Glutamatergic neuron (in vitro differentiated cells): ENCODE measurements around the gene ABLIM1. TPM values are rescaled to one million over a fixed set of nuclear protein-coding genes. Genes with fewer than 3 reads are reported as not detected.

Experiments used
- DNase-seq: peaks from one replicate; pipeline ENCODE4 v3.0.0; 2022
- H3K27ac Mint-ChIP-seq: one replicate; pipeline ENCODE4 v1.8.0; 2020; ENCODE audit warnings: mild to moderate bottlenecking, mixed read lengths, inconsistent platforms; ENCODE audit not compliant: unreplicated experiment
- H3K27me3 Mint-ChIP-seq: one replicate; pipeline ENCODE4 v1.8.0; 2020; ENCODE audit warnings: mild to moderate bottlenecking, moderate library complexity, mixed read lengths, inconsistent platforms; ENCODE audit not compliant: unreplicated experiment
- H3K36me3 Mint-ChIP-seq: one replicate; pipeline ENCODE4 v1.8.0; 2020; ENCODE audit warnings: mild to moderate bottlenecking, mixed read lengths, inconsistent platforms; ENCODE audit not compliant: unreplicated experiment
- H3K4me1 Mint-ChIP-seq: one replicate; pipeline ENCODE4 v1.8.0; 2020; ENCODE audit warnings: mild to moderate bottlenecking, low read depth, mixed read lengths, inconsistent platforms; ENCODE audit not compliant: unreplicated experiment
- H3K4me3 Mint-ChIP-seq: one replicate; pipeline ENCODE4 v1.8.0; 2020; ENCODE audit warnings: mild to moderate bottlenecking, mixed read lengths, inconsistent platforms; ENCODE audit not compliant: unreplicated experiment
- H3K9me3 Mint-ChIP-seq: one replicate; pipeline ENCODE4 v1.8.0; 2020; ENCODE audit warnings: mild to moderate bottlenecking, moderate library complexity, mixed read lengths, inconsistent platforms; ENCODE audit not compliant: unreplicated experiment
- total RNA-seq: library from RNA; stranded (reverse); fragmentation: NEBNext Ultra II Directional; extraction: Animal tissue kit (Norgen Biotek cat#: 25700); gene quantifications from one replicate; pipeline ENCODE4 v1.2.1, GENCODE V29; 2021; ENCODE audit not compliant: unreplicated experiment
- TF ChIP-seq, protein P1 (sequence below): fragments of 200-600 bp; sonication (generic); IDR thresholded peaks from one replicate; pipeline ENCODE4 v1.5.0; 2021; ENCODE audit not compliant: partially characterized antibody, unreplicated experiment

Gene ABLIM1
- total RNA-seq, 1 donor from 2014 or later, result 25.7 TPM

DNA sequence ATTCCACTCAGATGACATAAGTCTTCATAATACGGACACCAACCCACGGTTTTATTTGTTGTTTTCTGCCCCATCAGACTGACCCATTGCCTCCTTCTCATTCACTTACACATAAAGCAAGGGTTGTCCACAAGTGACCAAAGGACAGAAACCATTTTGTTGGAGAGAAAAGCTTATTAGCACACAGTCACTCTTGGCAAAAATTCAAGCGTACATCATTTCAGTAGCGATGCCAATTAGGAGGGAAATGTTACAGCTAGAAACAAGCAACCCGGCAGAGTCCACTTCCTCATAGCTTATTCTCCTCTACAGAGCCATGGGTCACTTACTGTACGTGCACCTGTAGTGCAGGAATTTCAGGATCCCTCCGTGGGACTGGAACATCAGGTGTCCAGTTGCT lies 23.0 kb downstream of the ABLIM1 start:
- DNase-seq, result no peak
- TF ChIP-seq, protein P1, sequence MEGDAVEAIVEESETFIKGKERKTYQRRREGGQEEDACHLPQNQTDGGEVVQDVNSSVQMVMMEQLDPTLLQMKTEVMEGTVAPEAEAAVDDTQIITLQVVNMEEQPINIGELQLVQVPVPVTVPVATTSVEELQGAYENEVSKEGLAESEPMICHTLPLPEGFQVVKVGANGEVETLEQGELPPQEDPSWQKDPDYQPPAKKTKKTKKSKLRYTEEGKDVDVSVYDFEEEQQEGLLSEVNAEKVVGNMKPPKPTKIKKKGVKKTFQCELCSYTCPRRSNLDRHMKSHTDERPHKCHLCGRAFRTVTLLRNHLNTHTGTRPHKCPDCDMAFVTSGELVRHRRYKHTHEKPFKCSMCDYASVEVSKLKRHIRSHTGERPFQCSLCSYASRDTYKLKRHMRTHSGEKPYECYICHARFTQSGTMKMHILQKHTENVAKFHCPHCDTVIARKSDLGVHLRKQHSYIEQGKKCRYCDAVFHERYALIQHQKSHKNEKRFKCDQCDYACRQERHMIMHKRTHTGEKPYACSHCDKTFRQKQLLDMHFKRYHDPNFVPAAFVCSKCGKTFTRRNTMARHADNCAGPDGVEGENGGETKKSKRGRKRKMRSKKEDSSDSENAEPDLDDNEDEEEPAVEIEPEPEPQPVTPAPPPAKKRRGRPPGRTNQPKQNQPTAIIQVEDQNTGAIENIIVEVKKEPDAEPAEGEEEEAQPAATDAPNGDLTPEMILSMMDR, result no peak
- H3K27me3 Mint-ChIP-seq, result peaks cover 2% of the 10 kb centered on the region
- H3K27ac Mint-ChIP-seq, result no peak overlapping the region
- peaks cover 23% of the 10 kb centered on the region for H3K4me1 Mint-ChIP-seq
- no peak overlapping the region for H3K4me3 Mint-ChIP-seq
- no peaks in the 10 kb centered on the region for H3K9me3 Mint-ChIP-seq
- H3K36me3 Mint-ChIP-seq, result no peaks in the 10 kb centered on the region

DNA sequence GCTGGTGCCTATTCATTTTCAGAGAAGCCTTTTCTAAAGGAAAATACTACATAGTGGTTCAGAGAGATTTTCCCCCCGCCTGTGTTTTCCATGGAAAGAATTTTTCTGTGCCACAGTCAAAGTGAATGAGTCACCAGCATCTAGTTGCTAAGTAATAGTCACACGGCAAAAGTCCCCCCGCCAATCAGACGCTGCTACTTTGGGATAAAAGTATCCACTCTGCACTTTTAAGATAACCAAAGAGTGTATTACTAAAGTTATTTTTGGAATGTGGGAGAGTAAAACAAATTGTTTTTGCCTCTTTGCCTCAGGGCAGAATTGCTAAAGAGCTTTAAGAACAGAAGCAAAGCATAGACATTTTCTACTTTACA lies 23.5 kb downstream of the ABLIM1 start:
- Mint-ChIP-seq H3K36me3 (no peaks in the 10 kb centered on the region), H3K4me1 (peaks cover 25% of the 10 kb centered on the region), H3K4me3 (no peak overlapping the region), H3K9me3 (no peaks in the 10 kb centered on the region), H3K27me3 (peaks cover 2% of the 10 kb centered on the region), H3K27ac (no peak overlapping the region)
- TF ChIP-seq, protein P1, result no peak
- DNase-seq, result no peak

DNA sequence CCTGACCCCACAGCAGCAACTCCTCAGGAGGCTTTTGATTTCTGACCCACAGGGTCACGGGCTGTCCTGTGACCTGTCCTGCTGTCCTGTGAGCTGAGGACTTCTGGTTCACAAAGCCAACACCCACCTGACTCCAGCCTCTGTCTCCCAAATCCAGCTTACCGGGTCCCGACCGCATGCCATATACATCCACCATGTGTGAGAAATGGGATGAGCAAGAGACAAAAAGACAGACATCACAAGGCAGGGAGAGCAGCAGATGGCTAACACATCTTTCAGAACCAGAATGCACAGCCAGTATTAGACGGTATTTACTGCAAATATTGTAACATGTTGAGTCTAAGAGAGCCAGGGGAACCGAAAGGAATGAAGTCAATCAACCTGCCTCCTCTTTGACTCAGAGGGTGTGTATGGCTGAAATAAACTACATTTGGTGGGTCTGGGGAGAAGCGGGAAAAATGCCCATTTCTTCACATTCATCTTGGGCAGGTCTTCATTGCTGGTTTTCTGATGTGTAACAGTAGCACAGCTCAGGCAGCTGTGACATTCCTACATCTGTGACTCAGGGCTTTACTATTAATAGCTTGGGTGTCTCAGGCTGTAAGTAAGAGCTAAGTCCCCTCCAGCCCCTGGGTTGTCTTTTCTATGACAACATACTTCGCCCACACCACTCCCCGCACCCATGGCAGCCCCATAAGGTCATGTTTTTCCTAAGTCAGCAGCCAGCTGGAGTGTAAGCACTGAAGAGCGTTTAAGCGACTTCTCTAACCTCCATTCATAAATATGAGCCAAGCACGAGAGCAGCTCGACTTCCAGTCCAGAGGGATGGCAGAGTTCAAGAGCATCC lies 25.0 kb downstream of the ABLIM1 start:
- Mint-ChIP-seq H3K9me3 (no peaks in the 10 kb centered on the region), H3K27ac (peak overlapping the region; percentile 53), H3K4me1 (peaks cover 25% of the 10 kb centered on the region), H3K36me3 (no peaks in the 10 kb centered on the region), H3K27me3 (peaks cover 2% of the 10 kb centered on the region), H3K4me3 (peak overlapping the region; percentile 2)
- DNase-seq, result peak; percentile 22
- TF ChIP-seq, protein P1, result no peak

DNA sequence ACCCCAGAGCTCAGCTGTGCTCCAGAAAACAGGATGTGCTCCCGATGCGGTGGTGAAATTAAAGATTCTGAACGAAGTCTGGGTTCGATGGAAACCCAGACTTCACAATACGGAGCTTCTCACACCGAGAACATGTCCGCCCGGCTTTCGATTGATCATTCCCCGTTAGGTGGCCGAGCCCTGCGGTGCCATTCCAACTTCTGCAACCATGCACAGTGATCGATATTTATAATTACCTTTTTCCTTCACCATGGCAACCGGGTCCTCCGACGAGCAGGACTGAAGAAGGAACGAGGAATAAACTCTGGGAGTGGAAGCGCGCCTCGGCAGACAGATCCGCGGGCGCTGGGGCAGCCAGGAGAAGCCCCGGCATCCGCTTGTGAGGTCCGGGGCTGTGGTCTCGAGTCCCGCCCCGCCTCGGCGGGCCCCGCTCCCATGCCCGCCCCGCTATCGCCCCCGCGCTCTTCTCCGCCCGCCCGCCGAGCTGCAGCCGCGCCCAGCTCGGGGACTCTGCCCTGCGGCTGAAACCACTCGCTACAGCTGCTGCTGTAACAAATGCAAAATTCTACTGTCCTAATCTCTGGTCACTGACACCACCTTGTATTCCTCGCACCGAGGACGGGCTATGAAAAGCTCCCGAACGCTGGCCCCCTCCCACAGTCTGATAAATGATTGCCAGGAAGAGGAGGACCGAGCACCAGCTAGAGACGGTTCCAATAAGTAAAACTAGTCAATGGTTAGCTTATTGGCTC lies 26.2 kb downstream of the ABLIM1 start:
- Mint-ChIP-seq H3K4me3 (peak overlapping the region; percentile 91), H3K36me3 (no peaks in the 10 kb centered on the region), H3K27me3 (peaks cover 2% of the 10 kb centered on the region), H3K4me1 (peaks cover 25% of the 10 kb centered on the region), H3K27ac (peak overlapping the region; percentile 89), H3K9me3 (no peaks in the 10 kb centered on the region)
- TF ChIP-seq, protein P1, result no peak
- peak; percentile 71 for DNase-seq
